Stimulated activated CD4-positive, alpha-beta T cell treated with anti-CD3 and anti-CD28 coated beads, TNF-alpha, amount 100 ng/mL, for 24 hours (primary cell): ENCODE measurements around the gene RPP25L.

Experiments used
- DNase-seq, 3 experiments: peaks; one replicate each; pipeline ENCODE4 v3.0.0-alpha.2; 2020; ENCODE audit warnings: low read depth in 3 of 3

The RPP25L gene

GRCh38 chr9:34585946-34586669 lies 25.8 kb downstream of the RPP25L start:
- DNase-seq: no peak

GRCh38 chr9:34584970-34585369 lies 26.9 kb downstream of the RPP25L start:
- no peak for DNase-seq

- DNase-seq: no peak
Observed at GRCh38 chr9:34582787-34583186, 29.1 kb downstream of the RPP25L start.

- no peak for DNase-seq
Observed at GRCh38 chr9:34581318-34581717, 30.6 kb downstream of the RPP25L start.

- DNase-seq: no peak
Observed at GRCh38 chr9:34580358-34580757, 31.5 kb downstream of the RPP25L start.

GRCh38 chr9:34579808-34580163 lies 32.1 kb downstream of the RPP25L start:
- no peak for DNase-seq

GRCh38 chr9:34579104-34579807 lies 32.6 kb downstream of the RPP25L start:
- DNase-seq: no peak

GRCh38 chr9:34578241-34579103 lies 33.4 kb downstream of the RPP25L start:
- no peak for DNase-seq

- DNase-seq: no peak
Observed at GRCh38 chr9:34577400-34578240, 34.3 kb downstream of the RPP25L start.

GRCh38 chr9:34576597-34577399 lies 35.1 kb downstream of the RPP25L start:
- no peak for DNase-seq

GRCh38 chr9:34575862-34576596 lies 35.9 kb downstream of the RPP25L start:
- no peak for DNase-seq

GRCh38 chr9:34575241-34575640 lies 36.7 kb downstream of the RPP25L start:
- no peak for DNase-seq

- DNase-seq: no peak
Observed at GRCh38 chr9:34574571-34574970, 37.3 kb downstream of the RPP25L start.

GRCh38 chr9:34573599-34574325 lies 38.1 kb downstream of the RPP25L start:
- no peak for DNase-seq

GRCh38 chr9:34572628-34573027 lies 39.3 kb downstream of the RPP25L start:
- no peak for DNase-seq

GRCh38 chr9:34572092-34572491 lies 39.8 kb downstream of the RPP25L start:
- DNase-seq: no peak

GRCh38 chr9:34571481-34571810 lies 40.5 kb downstream of the RPP25L start:
- DNase-seq: no peak

- DNase-seq: no peak
Observed at GRCh38 chr9:34570809-34571480, 41.0 kb downstream of the RPP25L start.

GRCh38 chr9:34570376-34570775 lies 41.5 kb downstream of the RPP25L start:
- no peak for DNase-seq
